ENCODE measurements around the gene ABHD12.

ABHD12 gene

GRCh38 chr20:25378884-25379733 is 11.5 kb downstream of the ABHD12 start:
- no peak for ATAC-seq

GRCh38 chr20:25378189-25378883 is 12.3 kb downstream of the ABHD12 start:
- no peak for ATAC-seq
- TF ChIP-seq SNAI2 (CRISPR knock-in tag; IDR thresholded peaks at IDR 0.05) (no peak), ZFP3 (CRISPR knock-in tag; IDR thresholded peaks at IDR 0.05) (no peak), ZNF70 (CRISPR knock-in tag; IDR thresholded peaks at IDR 0.05) (no peak), TOX (CRISPR knock-in tag; IDR thresholded peaks at IDR 0.05; ENCODE audit: borderline replicate concordance) (no peak), RARB (CRISPR knock-in tag; IDR thresholded peaks at IDR 0.05) (no peak), CSDC2 (CRISPR knock-in tag; IDR thresholded peaks at IDR 0.05) (no peak), ESRRG (CRISPR knock-in tag; IDR thresholded peaks at IDR 0.05) (no peak)

More at GRCh38 chr20:25378884-25379733, 11.5 kb downstream of the ABHD12 start:
- TF ChIP-seq CSRNP3 (CRISPR knock-in tag; IDR thresholded peaks at IDR 0.05), result no peak

GRCh38 chr20:25376886-25377285 is 13.7 kb downstream of the ABHD12 start:
- peak; percentile 40; the same call in 2 of the 3 replicates for ATAC-seq

GRCh38 chr20:25376236-25376635 is 14.4 kb downstream of the ABHD12 start:
- TF ChIP-seq ISL1 (CRISPR knock-in tag; IDR thresholded peaks at IDR 0.05) (no peak), RARB (CRISPR knock-in tag; IDR thresholded peaks at IDR 0.05) (no peak), ZNF565 (CRISPR knock-in tag; conservative IDR thresholded peaks at IDR 0.05; ENCODE audit: low read depth) (no peak), TSHZ2 (CRISPR knock-in tag; IDR thresholded peaks at IDR 0.05) (no peak), CREB5 (CRISPR knock-in tag; IDR thresholded peaks at IDR 0.05; ENCODE audit: low read depth) (no peak), ZNF70 (CRISPR knock-in tag; IDR thresholded peaks at IDR 0.05) (no peak), OSR1 (CRISPR knock-in tag; IDR thresholded peaks at IDR 0.05) (no peak), ARNTL (CRISPR knock-in tag; IDR thresholded peaks at IDR 0.05; ENCODE audit: borderline replicate concordance, low read depth) (no peak)
- ATAC-seq, result no peak

More at GRCh38 chr20:25376886-25377285, 13.7 kb downstream of the ABHD12 start:
- TF ChIP-seq ZFP30 (CRISPR knock-in tag; IDR thresholded peaks at IDR 0.05) (no peak), TOX (CRISPR knock-in tag; IDR thresholded peaks at IDR 0.05; ENCODE audit: borderline replicate concordance) (no peak)

GRCh38 chr20:25374842-25375241 is 15.8 kb downstream of the ABHD12 start:
- TF ChIP-seq ZC3H10 (CRISPR knock-in tag; IDR thresholded peaks at IDR 0.05) (no peak), ESRRG (CRISPR knock-in tag; IDR thresholded peaks at IDR 0.05) (no peak), ZNF8 (CRISPR knock-in tag; IDR thresholded peaks at IDR 0.05) (no peak), CSDC2 (CRISPR knock-in tag; IDR thresholded peaks at IDR 0.05) (no peak), PPARA (CRISPR knock-in tag; IDR thresholded peaks at IDR 0.05; ENCODE audit: borderline replicate concordance) (no peak), GLIS3 (CRISPR knock-in tag; IDR thresholded peaks at IDR 0.05) (no peak), BACH2 (CRISPR knock-in tag; IDR thresholded peaks at IDR 0.05; ENCODE audit: borderline replicate concordance) (no peak)
- no peak for ATAC-seq
